IMR-90 (cell line): ENCODE measurements around the gene DACH1. TPM values are rescaled to one million over a fixed set of nuclear protein-coding genes. Genes with fewer than 3 reads are reported as not detected.

Experiments used
- ATAC-seq: fragments of 200-7000 bp; cut with Tn5 transposase; 2 replicates; pipeline ENCODE4 v1.9.1; 2020; ENCODE audit warnings: low read depth, mild to moderate bottlenecking, moderate library complexity
- BruUV-seq: library from RNA; stranded (reverse); fragments of 400-500 nt; replicated peaks from 2 replicates; lab custom pipeline; 2021; lab: Mats Ljungman, UMichigan
- CTCF ChIA-PET: fragments of 300-600 bp; formaldehyde crosslinking; extraction: SDS; loops from one replicate; lab custom pipeline; 2021; ENCODE audit warnings: antibody characterized with exemption; lab: Yijun Ruan, JAX
- POLR2A ChIA-PET: fragments of 300-600 bp; sonication (Branson Sonifier 250); formaldehyde crosslinking; loops from one replicate; lab custom pipeline; 2022; ENCODE audit warnings: antibody characterized with exemption; ENCODE audit not compliant: unreplicated experiment; lab: Charles Lee
- DNase-seq: peaks from one replicate; pipeline ENCODE4 v3.0.0; 2013
- H2AFZ ChIP-seq: replicated peaks from 2 replicates; pipeline ENCODE3; 2013; ENCODE audit warnings: low read length, mild to moderate bottlenecking; ENCODE audit not compliant: poor library complexity
- H2AK5ac ChIP-seq: 2 replicates; pipeline ENCODE4 v1.6.1; 2013; ENCODE audit warnings: low read depth, low read length, inconsistent platforms
- H2AK9ac ChIP-seq: replicated peaks from 2 replicates; pipeline ENCODE3; 2013; ENCODE audit warnings: mild to moderate bottlenecking, low read depth, low read length, moderate library complexity; ENCODE audit not compliant: poor library complexity
- H2BK120ac ChIP-seq: 2 replicates; pipeline ENCODE4 v1.6.1; 2013; ENCODE audit warnings: low read depth, low read length, inconsistent platforms
- H2BK15ac ChIP-seq: 3 replicates; pipeline ENCODE4 v1.6.1; 2013; ENCODE audit warnings: low read depth, low read length, inconsistent platforms
- H2BK20ac ChIP-seq: 2 replicates; pipeline ENCODE4 v1.6.1; 2013; ENCODE audit warnings: low read depth, mild to moderate bottlenecking, inconsistent platforms, low read length, moderate library complexity
- H2BK5ac ChIP-seq: 2 replicates; pipeline ENCODE4 v1.6.1; 2013; ENCODE audit warnings: mild to moderate bottlenecking, low read depth, low read length, inconsistent platforms; ENCODE audit not compliant: poor library complexity, severe bottlenecking
- H3K14ac ChIP-seq: replicated peaks from 2 replicates; pipeline ENCODE4 v1.6.1; 2013; ENCODE audit warnings: low read depth, low read length, inconsistent platforms
- H3K18ac ChIP-seq: 2 replicates; pipeline ENCODE4 v1.6.1; 2013; ENCODE audit warnings: low read depth, low read length, control low read depth
- H3K23ac ChIP-seq: 2 replicates; pipeline ENCODE4 v1.6.1; 2013; ENCODE audit warnings: low read depth, low read length, inconsistent platforms
- H3K27ac ChIP-seq: 2 replicates; pipeline ENCODE4 v1.5.1; 2013; ENCODE audit warnings: mild to moderate bottlenecking, control low read depth, low read length; ENCODE audit not compliant: insufficient read depth
- H3K27me3 ChIP-seq: 2 replicates; pipeline ENCODE4 v1.6.1; 2013; ENCODE audit warnings: low read length; ENCODE audit not compliant: control insufficient read depth, insufficient read depth
- H3K36me3 ChIP-seq: 2 replicates; pipeline ENCODE4 v1.6.1; 2013; ENCODE audit warnings: low read length, mixed read lengths; ENCODE audit not compliant: control insufficient read depth, insufficient read depth
- H3K4ac ChIP-seq: 2 replicates; pipeline ENCODE4 v1.6.1; 2013; ENCODE audit warnings: low read depth, low read length, inconsistent platforms
- H3K4me1 ChIP-seq: 2 replicates; pipeline ENCODE4 v1.6.1; 2013; ENCODE audit warnings: low read length, mixed read lengths; ENCODE audit not compliant: control insufficient read depth, insufficient read depth
- H3K4me2 ChIP-seq: 2 replicates; pipeline ENCODE4 v1.6.1; 2013; ENCODE audit warnings: low read depth, mild to moderate bottlenecking, control low read depth, low read length, moderate library complexity
- H3K4me3 ChIP-seq: 2 replicates; pipeline ENCODE4 v1.5.1; 2013; ENCODE audit warnings: low read depth, mild to moderate bottlenecking, control low read depth, low read length, moderate library complexity; ENCODE audit not compliant: insufficient read depth
- H3K56ac ChIP-seq: 2 replicates; pipeline ENCODE4 v1.6.1; 2013; ENCODE audit warnings: low read length, inconsistent platforms; ENCODE audit not compliant: insufficient read depth; ENCODE audit errors: extremely low read depth
- H3K79me1 ChIP-seq, 2 experiments: 2 replicates each; pipeline ENCODE4 v1.6.1; 2013; ENCODE audit warnings: low read length in 2 of 2, inconsistent platforms in 1 of 2, low read depth in 1 of 2
- H3K9ac ChIP-seq: 2 replicates; pipeline ENCODE4 v1.6.1; 2013; ENCODE audit warnings: low read depth, low read length, control low read depth
- H3K9me1 ChIP-seq: 2 replicates; pipeline ENCODE4 v1.6.1; 2013; ENCODE audit warnings: low read length, inconsistent platforms; ENCODE audit not compliant: insufficient read depth
- H3K9me3 ChIP-seq: 2 replicates; pipeline ENCODE4 v1.6.1; 2013; ENCODE audit warnings: low read length; ENCODE audit not compliant: control insufficient read depth, insufficient read depth
- H4K20me1 ChIP-seq: 2 replicates; pipeline ENCODE4 v1.6.1; 2013; ENCODE audit warnings: low read length, inconsistent platforms; ENCODE audit not compliant: insufficient read depth
- H4K5ac ChIP-seq: 2 replicates; pipeline ENCODE4 v1.6.1; 2013; ENCODE audit warnings: mild to moderate bottlenecking, low read depth, low read length, control low read depth
- H4K8ac ChIP-seq, 2 experiments: 2 replicates each; pipeline ENCODE4 v1.6.1; 2013; ENCODE audit warnings: low read depth in 2 of 2, low read length in 2 of 2, control low read depth in 1 of 2, inconsistent platforms in 1 of 2
- H4K91ac ChIP-seq: 2 replicates; pipeline ENCODE4 v1.6.1; 2013; ENCODE audit warnings: low read depth, low read length, inconsistent platforms; ENCODE audit not compliant: insufficient read depth
- CTCF ChIP-seq: conservative IDR thresholded peaks from 2 replicates; pipeline ENCODE4 v1.5.1; 2012; ENCODE audit warnings: mild to moderate bottlenecking, low read depth, low read length, improper control_type of control experiment
- FOS ChIP-seq: fragments of 150-350 bp; IDR thresholded peaks from 2 replicates; pipeline ENCODE4 v1.6.1; 2016; ENCODE audit warnings: low read depth, low read length
- WGBS, 2 experiments: methylation state at CpG; one replicate each; pipeline versions ENCODE4 v1.1.5 to v1.1.7; 2013; ENCODE audit warnings: missing lambda C conversion rate in 2 of 2; ENCODE audit not compliant: insufficient read length in 1 of 2; ENCODE audit errors: extremely low coverage in 2 of 2; 5-methylcytosine and 5-hydroxymethylcytosine counted together
- dilution Hi-C: fragments of 300-500 bp; cut with HindIII; formaldehyde crosslinking; loops from one replicate; pipeline ENCODE4 v1.14.3; 2018; ENCODE audit warnings: low sequenced_read_pairs; ENCODE audit not compliant: unreplicated experiment
- in situ Hi-C: fragments of 300-500 bp; cut with MboI; formaldehyde crosslinking; loops from 3 replicates; pipeline ENCODE4 v1.14.3; 2019; ENCODE audit warnings: low sequenced_read_pairs, inconsistent platforms, mixed read lengths
- intact Hi-C: fragments of 100-400 bp; cut with micrococcal nuclease; formaldehyde crosslinking; loops from 2 replicates; pipeline ENCODE4 v1.10.0; 2022
- polyA plus RNA-seq, 3 experiments: library from polyadenylated mRNA; depleted of rRNA; stranded (reverse); fragments of >200 nt; gene quantifications; 2 replicates each; pipeline ENCODE4 v1.2.3, GENCODE V29; 2012; ENCODE audit warnings: low replicate concordance in 1 of 3
- total RNA-seq: library from RNA; depleted of rRNA; stranded (reverse); fragments of >200 nt; gene quantifications from 2 replicates; pipeline ENCODE4 v1.2.3, GENCODE V29; 2012

DACH1 gene
- total and polyA plus RNA-seq, 2 of the 4 experiments (the other 2 are of a cell fraction), result not detected

- H3K4me3 ChIP-seq, result no peak overlapping the region
- H4K91ac ChIP-seq, result no peak overlapping the region
- no peak overlapping the region for H2BK20ac ChIP-seq
- no peak overlapping the region for H3K9ac ChIP-seq
- H4K8ac ChIP-seq, result no peak overlapping the region
- intact Hi-C loops, result no loop called here
- no peak overlapping the region for H3K4ac ChIP-seq
- H3K23ac ChIP-seq, result no peak overlapping the region
- no TSS peak for BruUV-seq
- H3K79me1 ChIP-seq, result no peaks in the 10 kb centered on the region
- H3K18ac ChIP-seq, result no peak overlapping the region
- CTCF ChIA-PET, result no interaction called here
- H2AK5ac ChIP-seq, result no peak overlapping the region
- DNase-seq, result no peak
- no peak overlapping the region for H2AFZ ChIP-seq
- no peak overlapping the region for H3K56ac ChIP-seq
- H3K36me3 ChIP-seq, result no peaks in the 10 kb centered on the region
- no peak overlapping the region for H2BK15ac ChIP-seq
- POLR2A ChIA-PET, result no interaction called here
- H4K5ac ChIP-seq, result no peak overlapping the region
- dilution Hi-C loops, result no loop called here
- no CpG with 5 or more reads among the region's 4 CpGs for WGBS, 2 experiments
- no peaks in the 10 kb centered on the region for H4K20me1 ChIP-seq
- no peak overlapping the region for H3K27ac ChIP-seq
- no peak overlapping the region for H2BK120ac ChIP-seq
- H2BK5ac ChIP-seq, result no peak overlapping the region
- no peaks in the 10 kb centered on the region for H3K27me3 ChIP-seq
- TF ChIP-seq FOS, result no peak
- no peak for TF ChIP-seq CTCF
- in situ Hi-C loops, result no loop called here
- no peaks in the 10 kb centered on the region for H3K4me1 ChIP-seq
- H3K9me3 ChIP-seq, result no peaks in the 10 kb centered on the region
- no peak for ATAC-seq
- H3K14ac ChIP-seq, result no peak overlapping the region
- H3K4me2 ChIP-seq, result no peak overlapping the region
- H3K9me1 ChIP-seq, result no peaks in the 10 kb centered on the region; the same call in 1 of the 2 replicates
- no peak overlapping the region for H2AK9ac ChIP-seq
These were observed 223.6 kb downstream of the DACH1 start for GRCh38 chr13:71643448-71643860.
